Neural cell (in vitro differentiated cells): ENCODE results near the gene LRIG2. TPM values are rescaled to one million over a fixed set of nuclear protein-coding genes. Genes with fewer than 3 reads are reported as not detected.

ENCODE experiments used
- H2AFZ ChIP-seq: fragments of 200-600, 300-800 bp; sonication (generic), shearing (Covaris generic); 2 replicates; pipeline ENCODE4 v1.6.0; 2014; ENCODE audit warnings: low read depth, mild to moderate bottlenecking, antibody characterized with exemption, low read length, moderate library complexity
- H3F3A ChIP-seq: fragments of 200-600 bp; shearing (Covaris generic); 2 replicates; pipeline ENCODE4 v1.6.1; 2016; ENCODE audit warnings: mild to moderate bottlenecking, moderate library complexity, mixed read lengths, antibody characterized with exemption, low read length; ENCODE audit not compliant: insufficient read depth, poor library complexity, severe bottlenecking
- H3K27ac ChIP-seq: fragments of 200-600, 300-800 bp; sonication (generic), shearing (Covaris generic); 2 replicates; pipeline ENCODE4 v1.5.1; 2014; ENCODE audit warnings: mild to moderate bottlenecking, low read length, moderate library complexity
- H3K27me3 ChIP-seq: fragments of 300-800, 200-600 bp; sonication (generic), shearing (Covaris generic); 2 replicates; pipeline ENCODE4 v1.6.0; 2014; ENCODE audit warnings: mild to moderate bottlenecking, low read depth, low read length, moderate library complexity; ENCODE audit not compliant: insufficient read depth
- H3K36me3 ChIP-seq: fragments of 300-800, 200-600 bp; sonication (generic), shearing (Covaris generic); 2 replicates; pipeline ENCODE4 v1.5.1; 2014; ENCODE audit warnings: mild to moderate bottlenecking, antibody characterized with exemption, low read length, moderate library complexity; ENCODE audit not compliant: insufficient read depth
- H3K4me2 ChIP-seq: fragments of 300-800, 200-600 bp; sonication (generic), shearing (Covaris generic); 2 replicates; pipeline ENCODE4 v1.6.0; 2014; ENCODE audit warnings: mild to moderate bottlenecking, low read length
- H3K4me3 ChIP-seq: fragments of 300-800, 200-600 bp; sonication (generic), shearing (Covaris generic); 2 replicates; pipeline ENCODE4 v1.5.1; 2014; ENCODE audit warnings: mild to moderate bottlenecking, low read length, moderate library complexity
- H3K79me2 ChIP-seq: fragments of 200-600 bp; shearing (Covaris generic); replicated peaks from 2 replicates; pipeline ENCODE4 v1.6.0; 2014; ENCODE audit warnings: mild to moderate bottlenecking, low read length, moderate library complexity; ENCODE audit not compliant: insufficient read depth
- H3K9ac ChIP-seq: fragments of 300-800, 200-600 bp; sonication (generic), shearing (Covaris generic); 2 replicates; pipeline ENCODE4 v1.6.1; 2016; ENCODE audit warnings: mild to moderate bottlenecking, low read length, mixed read lengths
- H3K9me2 ChIP-seq: fragments of 200-600 bp; shearing (Covaris generic); 2 replicates; pipeline ENCODE4 v1.6.1; 2016; ENCODE audit warnings: mild to moderate bottlenecking, low read length, mixed read lengths; ENCODE audit not compliant: insufficient read depth
- H3K9me3 ChIP-seq: fragments of 200-600, 300-800 bp; sonication (generic), shearing (Covaris generic); 2 replicates; pipeline ENCODE4 v1.6.1; 2016; ENCODE audit warnings: mild to moderate bottlenecking, mixed run types, low read length, moderate library complexity, mixed read lengths
- H4K20me1 ChIP-seq: fragments of 200-600 bp; shearing (Covaris generic); 2 replicates; pipeline ENCODE4 v1.6.1; 2016; ENCODE audit warnings: mild to moderate bottlenecking, mixed run types; ENCODE audit not compliant: insufficient read depth
- EP300 ChIP-seq: fragments of 450-650 bp; conservative IDR thresholded peaks from 2 replicates; pipeline ENCODE4 v1.6.1; 2014; ENCODE audit warnings: antibody characterized with exemption, mild to moderate bottlenecking, moderate library complexity; ENCODE audit not compliant: poor library complexity, severe bottlenecking
- EZH2 ChIP-seq: fragments of 200-600, 300-800 bp; shearing (Covaris generic), sonication (generic); IDR thresholded peaks from 2 replicates; pipeline ENCODE4 v1.6.1; 2014; ENCODE audit warnings: antibody characterized with exemption, low read length, borderline replicate concordance, mild to moderate bottlenecking; ENCODE audit not compliant: insufficient read depth, poor library complexity, severe bottlenecking
- MXI1 ChIP-seq: fragments of 450-650 bp; conservative IDR thresholded peaks from 2 replicates; pipeline ENCODE4 v1.6.1; 2014; ENCODE audit warnings: antibody characterized with exemption, mild to moderate bottlenecking; ENCODE audit not compliant: poor library complexity, severe bottlenecking
- POLR2AphosphoS5 ChIP-seq: IDR thresholded peaks from 2 replicates; pipeline ENCODE4 v1.6.1; 2012
- RAD21 ChIP-seq: fragments of 450-650 bp; conservative IDR thresholded peaks from 2 replicates; pipeline ENCODE4 v1.6.1; 2014; ENCODE audit warnings: antibody characterized with exemption, mild to moderate bottlenecking, moderate library complexity
- SMC3 ChIP-seq: fragments of 450-650 bp; conservative IDR thresholded peaks from 2 replicates; pipeline ENCODE4 v1.6.1; 2014; ENCODE audit warnings: antibody characterized with exemption, mild to moderate bottlenecking, moderate library complexity; ENCODE audit not compliant: poor library complexity
- TAF1 ChIP-seq: IDR thresholded peaks from 2 replicates; pipeline ENCODE4 v1.6.1; 2012; ENCODE audit warnings: low read depth
- polyA plus RNA-seq: library from polyadenylated mRNA; depleted of rRNA; stranded (reverse); fragments of >200 nt; gene quantifications from 2 replicates; pipeline ENCODE4 v1.2.3, GENCODE V29; 2014
- TF ChIP-seq, protein P1 (sequence below): IDR thresholded peaks from 2 replicates; pipeline ENCODE4 v1.6.1; 2012; ENCODE audit warnings: borderline replicate concordance
- TF ChIP-seq, protein P2 (sequence below): fragments of 450-650 bp; IDR thresholded peaks from 2 replicates; pipeline ENCODE4 v1.5.1; 2014; ENCODE audit warnings: antibody characterized with exemption, mild to moderate bottlenecking, moderate library complexity; ENCODE audit not compliant: poor library complexity, severe bottlenecking

The LRIG2 gene
- polyA plus RNA-seq, 1 donor from 2014 or later = 11.1 TPM

DNA sequence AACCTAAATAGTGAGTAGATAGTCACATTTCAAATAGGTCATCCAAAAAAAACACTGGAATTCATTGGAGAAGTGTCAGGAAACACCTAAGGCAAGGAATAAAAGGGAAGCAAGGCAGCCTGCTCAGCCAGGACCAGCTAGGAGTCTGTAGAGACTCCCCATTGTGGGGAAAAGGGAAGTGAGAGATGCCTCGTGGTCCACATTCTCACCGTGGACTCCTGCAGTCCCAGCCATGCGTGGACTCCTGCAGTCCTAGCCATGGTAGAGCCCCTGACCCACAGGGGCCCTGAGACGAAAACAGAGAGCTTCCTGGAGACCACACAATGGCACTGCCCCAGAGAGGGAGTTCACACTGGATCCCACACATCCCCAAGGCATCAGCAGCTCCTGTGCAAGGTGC, 97.5 kb downstream of the LRIG2 start:
- H3K4me3 ChIP-seq = no peak overlapping the region
- no peak overlapping the region for H3K27ac ChIP-seq
- H2AFZ ChIP-seq = no peak overlapping the region
- H3K27me3 ChIP-seq = no peaks in the 10 kb centered on the region
- H3K9ac ChIP-seq = no peak overlapping the region
- H4K20me1 ChIP-seq = no peaks in the 10 kb centered on the region
- no peak overlapping the region for H3K4me2 ChIP-seq
- H3K9me2 ChIP-seq = no peaks in the 10 kb centered on the region
- TF ChIP-seq POLR2AphosphoS5 (no peak), RAD21 (no peak), EZH2 (no peak), MXI1 (no peak), EP300 (no peak), TAF1 (no peak), SMC3 (no peak)
- TF ChIP-seq, protein P1, sequence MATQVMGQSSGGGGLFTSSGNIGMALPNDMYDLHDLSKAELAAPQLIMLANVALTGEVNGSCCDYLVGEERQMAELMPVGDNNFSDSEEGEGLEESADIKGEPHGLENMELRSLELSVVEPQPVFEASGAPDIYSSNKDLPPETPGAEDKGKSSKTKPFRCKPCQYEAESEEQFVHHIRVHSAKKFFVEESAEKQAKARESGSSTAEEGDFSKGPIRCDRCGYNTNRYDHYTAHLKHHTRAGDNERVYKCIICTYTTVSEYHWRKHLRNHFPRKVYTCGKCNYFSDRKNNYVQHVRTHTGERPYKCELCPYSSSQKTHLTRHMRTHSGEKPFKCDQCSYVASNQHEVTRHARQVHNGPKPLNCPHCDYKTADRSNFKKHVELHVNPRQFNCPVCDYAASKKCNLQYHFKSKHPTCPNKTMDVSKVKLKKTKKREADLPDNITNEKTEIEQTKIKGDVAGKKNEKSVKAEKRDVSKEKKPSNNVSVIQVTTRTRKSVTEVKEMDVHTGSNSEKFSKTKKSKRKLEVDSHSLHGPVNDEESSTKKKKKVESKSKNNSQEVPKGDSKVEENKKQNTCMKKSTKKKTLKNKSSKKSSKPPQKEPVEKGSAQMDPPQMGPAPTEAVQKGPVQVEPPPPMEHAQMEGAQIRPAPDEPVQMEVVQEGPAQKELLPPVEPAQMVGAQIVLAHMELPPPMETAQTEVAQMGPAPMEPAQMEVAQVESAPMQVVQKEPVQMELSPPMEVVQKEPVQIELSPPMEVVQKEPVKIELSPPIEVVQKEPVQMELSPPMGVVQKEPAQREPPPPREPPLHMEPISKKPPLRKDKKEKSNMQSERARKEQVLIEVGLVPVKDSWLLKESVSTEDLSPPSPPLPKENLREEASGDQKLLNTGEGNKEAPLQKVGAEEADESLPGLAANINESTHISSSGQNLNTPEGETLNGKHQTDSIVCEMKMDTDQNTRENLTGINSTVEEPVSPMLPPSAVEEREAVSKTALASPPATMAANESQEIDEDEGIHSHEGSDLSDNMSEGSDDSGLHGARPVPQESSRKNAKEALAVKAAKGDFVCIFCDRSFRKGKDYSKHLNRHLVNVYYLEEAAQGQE = no peak
- TF ChIP-seq, protein P2, sequence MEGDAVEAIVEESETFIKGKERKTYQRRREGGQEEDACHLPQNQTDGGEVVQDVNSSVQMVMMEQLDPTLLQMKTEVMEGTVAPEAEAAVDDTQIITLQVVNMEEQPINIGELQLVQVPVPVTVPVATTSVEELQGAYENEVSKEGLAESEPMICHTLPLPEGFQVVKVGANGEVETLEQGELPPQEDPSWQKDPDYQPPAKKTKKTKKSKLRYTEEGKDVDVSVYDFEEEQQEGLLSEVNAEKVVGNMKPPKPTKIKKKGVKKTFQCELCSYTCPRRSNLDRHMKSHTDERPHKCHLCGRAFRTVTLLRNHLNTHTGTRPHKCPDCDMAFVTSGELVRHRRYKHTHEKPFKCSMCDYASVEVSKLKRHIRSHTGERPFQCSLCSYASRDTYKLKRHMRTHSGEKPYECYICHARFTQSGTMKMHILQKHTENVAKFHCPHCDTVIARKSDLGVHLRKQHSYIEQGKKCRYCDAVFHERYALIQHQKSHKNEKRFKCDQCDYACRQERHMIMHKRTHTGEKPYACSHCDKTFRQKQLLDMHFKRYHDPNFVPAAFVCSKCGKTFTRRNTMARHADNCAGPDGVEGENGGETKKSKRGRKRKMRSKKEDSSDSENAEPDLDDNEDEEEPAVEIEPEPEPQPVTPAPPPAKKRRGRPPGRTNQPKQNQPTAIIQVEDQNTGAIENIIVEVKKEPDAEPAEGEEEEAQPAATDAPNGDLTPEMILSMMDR = no peak
- H3K9me3 ChIP-seq = no peaks in the 10 kb centered on the region
- H3F3A ChIP-seq = no peaks in the 10 kb centered on the region
- no peaks in the 10 kb centered on the region for H3K79me2 ChIP-seq
- H3K36me3 ChIP-seq = no peaks in the 10 kb centered on the region

DNA sequence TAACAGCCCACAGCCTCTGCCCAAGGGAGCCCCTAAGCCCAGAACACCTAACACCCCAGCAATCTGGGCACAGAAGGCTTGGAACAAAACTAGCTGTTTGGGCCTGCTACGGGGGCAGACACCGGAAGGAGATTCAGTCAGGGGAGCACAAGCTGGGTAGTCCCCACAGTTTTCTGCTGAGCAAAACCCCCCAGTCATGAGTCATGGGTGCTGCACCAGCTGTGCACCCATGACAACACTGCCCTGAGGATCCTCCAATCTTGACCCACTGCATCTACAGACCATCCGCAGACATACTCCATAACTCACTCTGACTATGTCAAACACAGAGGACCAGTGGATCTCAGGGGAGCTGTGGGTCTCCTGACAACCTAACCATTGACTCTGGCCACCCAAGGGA, 105.1 kb downstream of the LRIG2 start:
- Histone ChIP-seq H3F3A (no peaks in the 10 kb centered on the region), H3K27ac (no peak overlapping the region), H2AFZ (no peak overlapping the region), H3K36me3 (no peaks in the 10 kb centered on the region), H3K4me2 (no peak overlapping the region), H3K9me2 (no peaks in the 10 kb centered on the region), H4K20me1 (no peaks in the 10 kb centered on the region), H3K79me2 (no peaks in the 10 kb centered on the region), H3K9ac (no peak overlapping the region), H3K9me3 (no peaks in the 10 kb centered on the region), H3K4me3 (no peak overlapping the region), H3K27me3 (no peaks in the 10 kb centered on the region)
- no peak for TF ChIP-seq TAF1
- TF ChIP-seq MXI1 = no peak
- TF ChIP-seq SMC3 = no peak
- no peak for TF ChIP-seq POLR2AphosphoS5
- no peak for TF ChIP-seq EZH2
- TF ChIP-seq, protein P1 = no peak
- no peak for TF ChIP-seq RAD21
- no peak for TF ChIP-seq EP300
- TF ChIP-seq, protein P2 = no peak
